Gastrocnemius medialis (tissue), 4 donors: ENCODE data around the gene SLK.

ENCODE experiments used
- POLR2A ChIP-seq, 2 donors: fragments of 450-650 bp; IDR thresholded peaks; one replicate each; pipeline ENCODE4 v1.6.1; 2017; ENCODE audit warnings: antibody characterized with exemption in 2 of 2, mild to moderate bottlenecking in 2 of 2, moderate library complexity in 2 of 2
- TF ChIP-seq, protein P1 (sequence below), 5 experiments: fragments of 450-650 bp in 3 of 5; fragments of 200-600 bp in 2 of 5; sonication (generic) in 2 of 5; IDR thresholded peaks in 4 of 5; conservative IDR thresholded peaks in 1 of 5; 1 replicate in 4 of 5; 2 replicates in 1 of 5; pipeline ENCODE4 v1.5.1; 2016 to 2019; ENCODE audit warnings: antibody characterized with exemption in 5 of 5, mild to moderate bottlenecking in 3 of 5, moderate library complexity in 3 of 5

- TF ChIP-seq, protein P1, sequence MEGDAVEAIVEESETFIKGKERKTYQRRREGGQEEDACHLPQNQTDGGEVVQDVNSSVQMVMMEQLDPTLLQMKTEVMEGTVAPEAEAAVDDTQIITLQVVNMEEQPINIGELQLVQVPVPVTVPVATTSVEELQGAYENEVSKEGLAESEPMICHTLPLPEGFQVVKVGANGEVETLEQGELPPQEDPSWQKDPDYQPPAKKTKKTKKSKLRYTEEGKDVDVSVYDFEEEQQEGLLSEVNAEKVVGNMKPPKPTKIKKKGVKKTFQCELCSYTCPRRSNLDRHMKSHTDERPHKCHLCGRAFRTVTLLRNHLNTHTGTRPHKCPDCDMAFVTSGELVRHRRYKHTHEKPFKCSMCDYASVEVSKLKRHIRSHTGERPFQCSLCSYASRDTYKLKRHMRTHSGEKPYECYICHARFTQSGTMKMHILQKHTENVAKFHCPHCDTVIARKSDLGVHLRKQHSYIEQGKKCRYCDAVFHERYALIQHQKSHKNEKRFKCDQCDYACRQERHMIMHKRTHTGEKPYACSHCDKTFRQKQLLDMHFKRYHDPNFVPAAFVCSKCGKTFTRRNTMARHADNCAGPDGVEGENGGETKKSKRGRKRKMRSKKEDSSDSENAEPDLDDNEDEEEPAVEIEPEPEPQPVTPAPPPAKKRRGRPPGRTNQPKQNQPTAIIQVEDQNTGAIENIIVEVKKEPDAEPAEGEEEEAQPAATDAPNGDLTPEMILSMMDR (IDR thresholded peaks at IDR 0.05 in 4 of 5, conservative IDR thresholded peaks at IDR 0.05 in 1 of 5): no peak
- TF ChIP-seq POLR2A (IDR thresholded peaks at IDR 0.05): no peak
Measured at GRCh38 chr10:104046651-104047050, 79.7 kb downstream of the SLK start.
